Subcutaneous abdominal adipose tissue (tissue), 5 donors: ENCODE results near the gene KCTD2.
"Not testable (repeated sequence)": the region's sequence is repeated elsewhere in the genome, so short reads cannot be mapped to it uniquely, and the experiment has no call there.

Source experiments
- H3K27ac ChIP-seq: one replicate; pipeline ENCODE4 v1.7.0; 2013; ENCODE audit warnings: low read depth, mild to moderate bottlenecking, inconsistent platforms, low read length, moderate library complexity
- H3K27me3 ChIP-seq, 5 donors: one replicate each; pipeline ENCODE4 v1.7.0; 2013; ENCODE audit warnings: low read length in 5 of 5, inconsistent platforms in 1 of 5; ENCODE audit not compliant: control insufficient read depth in 5 of 5, insufficient read depth in 4 of 5
- H3K36me3 ChIP-seq, 5 donors: one replicate each; pipeline ENCODE4 v1.7.0; 2013; ENCODE audit warnings: low read length in 5 of 5; ENCODE audit not compliant: control insufficient read depth in 5 of 5, insufficient read depth in 5 of 5
- H3K4me1 ChIP-seq, 5 donors: one replicate each; pipeline ENCODE4 v1.7.0; 2013; ENCODE audit warnings: low read length in 5 of 5, mild to moderate bottlenecking in 3 of 5, moderate library complexity in 1 of 5; ENCODE audit not compliant: control insufficient read depth in 5 of 5, insufficient read depth in 5 of 5
- H3K4me3 ChIP-seq, 5 donors: one replicate each; pipeline ENCODE4 v1.7.0; 2013; ENCODE audit warnings: low read length in 5 of 5, low read depth in 1 of 5
- H3K9ac ChIP-seq, 5 donors: one replicate each; pipeline ENCODE4 v1.7.0; 2013; ENCODE audit warnings: low read length in 5 of 5, mild to moderate bottlenecking in 4 of 5, moderate library complexity in 3 of 5
- H3K9me3 ChIP-seq, 5 donors: one replicate each; pipeline ENCODE4 v1.7.0; 2013; ENCODE audit warnings: low read length in 5 of 5; ENCODE audit not compliant: control insufficient read depth in 5 of 5
- donor health status: healthy.
- donor health status: healthy.
- donor health status: healthy.
- donor health status: healthy.
- donor health status: healthy.

Gene KCTD2

GRCh38 chr17:75064460-75064859, 17.4 kb downstream of the KCTD2 start:
- no peak overlapping the region for H3K27ac ChIP-seq
- H3K27me3 ChIP-seq = no peaks in the 10 kb centered on the region
- H3K9ac ChIP-seq = no peak overlapping the region
- peaks cover 2 to 57% (median 47%) of the 10 kb centered on the region in 5 donors for H3K36me3 ChIP-seq
- H3K9me3 ChIP-seq = no peaks in the 10 kb centered on the region
- no peak overlapping the region for H3K4me3 ChIP-seq
- H3K4me1 ChIP-seq = peaks cover 4 to 9% (median 5%) of the 10 kb centered on the region in 5 donors

GRCh38 chr17:75064867-75065561, 18.0 kb downstream of the KCTD2 start:
- Histone ChIP-seq H3K27me3 (no peaks in the 10 kb centered on the region), H3K4me1 (peaks cover 0 to 4% (median 0%) of the 10 kb centered on the region in 5 donors), H3K9ac (no peak overlapping the region), H3K27ac (no peak overlapping the region), H3K9me3 (no peaks in the 10 kb centered on the region), H3K36me3 (peaks cover 2 to 52% (median 47%) of the 10 kb centered on the region in 5 donors), H3K4me3 (no peak overlapping the region)

- H3K9ac ChIP-seq = no peak overlapping the region
- no peaks in the 10 kb centered on the region for H3K4me1 ChIP-seq
- no peaks in the 10 kb centered on the region for H3K27me3 ChIP-seq
- no peak overlapping the region for H3K4me3 ChIP-seq
- H3K36me3 ChIP-seq = peaks cover 2 to 49% (median 45%) of the 10 kb centered on the region in 5 donors
- H3K27ac ChIP-seq = no peak overlapping the region
- no peaks in the 10 kb centered on the region for H3K9me3 ChIP-seq
These were observed 18.6 kb downstream of the KCTD2 start for GRCh38 chr17:75065562-75066151.

GRCh38 chr17:75067856-75068255, 20.8 kb downstream of the KCTD2 start:
- Histone ChIP-seq H3K27ac (no peak overlapping the region), H3K4me1 (no peaks in the 10 kb centered on the region), H3K9ac (no peak overlapping the region), H3K27me3 (no peaks in the 10 kb centered on the region), H3K36me3 (peaks cover 2 to 27% (median 26%) of the 10 kb centered on the region in 5 donors), H3K9me3 (no peaks in the 10 kb centered on the region), H3K4me3 (no peak overlapping the region)

GRCh38 chr17:75068750-75069149, 21.7 kb downstream of the KCTD2 start:
- Histone ChIP-seq H3K9me3 (no peaks in the 10 kb centered on the region), H3K36me3 (peaks cover 2 to 18% (median 17%) of the 10 kb centered on the region in 5 donors), H3K9ac (no peak overlapping the region), H3K27ac (no peak overlapping the region), H3K27me3 (no peaks in the 10 kb centered on the region), H3K4me3 (no peak overlapping the region), H3K4me1 (peaks cover 0 to 4% (median 1%) of the 10 kb centered on the region in 5 donors)

- Histone ChIP-seq H3K27ac (no peak overlapping the region), H3K9ac (no peak overlapping the region), H3K36me3 (peaks cover 0 to 8% (median 7%) of the 10 kb centered on the region in 5 donors), H3K27me3 (no peaks in the 10 kb centered on the region), H3K4me3 (no peak overlapping the region), H3K9me3 (no peaks in the 10 kb centered on the region), H3K4me1 (peaks cover 0 to 7% (median 5%) of the 10 kb centered on the region in 5 donors)
These were observed 22.8 kb downstream of the KCTD2 start for GRCh38 chr17:75069783-75070182.

GRCh38 chr17:75071478-75072271, 24.6 kb downstream of the KCTD2 start:
- not testable (repeated sequence) for H3K36me3 ChIP-seq, H3K27me3 ChIP-seq, H3K4me3 ChIP-seq, H3K27ac ChIP-seq, H3K9me3 ChIP-seq, H3K9ac ChIP-seq
- peaks cover 0 to 11% (median 5%) of the 10 kb centered on the region in 5 donors for H3K4me1 ChIP-seq

- not testable (repeated sequence) for H3K36me3 ChIP-seq, H3K9me3 ChIP-seq, H3K27ac ChIP-seq, H3K27me3 ChIP-seq, H3K4me3 ChIP-seq, H3K9ac ChIP-seq
- H3K4me1 ChIP-seq = peaks cover 0 to 21% (median 16%) of the 10 kb centered on the region in 5 donors
These were observed 25.9 kb downstream of the KCTD2 start for GRCh38 chr17:75072909-75073308.

GRCh38 chr17:75073618-75074047, 26.6 kb downstream of the KCTD2 start:
- H3K9ac ChIP-seq = no peak overlapping the region

GRCh38 chr17:75074532-75074931, 27.5 kb downstream of the KCTD2 start:
- H3K27ac ChIP-seq = no peak overlapping the region
- H3K9ac ChIP-seq = no peak overlapping the region
- no peaks in the 10 kb centered on the region for H3K9me3 ChIP-seq
- H3K4me3 ChIP-seq = no peak overlapping the region
- no peaks in the 10 kb centered on the region for H3K36me3 ChIP-seq
- H3K4me1 ChIP-seq = peaks cover 0 to 36% (median 32%) of the 10 kb centered on the region in 5 donors
- no peaks in the 10 kb centered on the region for H3K27me3 ChIP-seq

More at GRCh38 chr17:75073618-75074047, 26.6 kb downstream of the KCTD2 start:
- Histone ChIP-seq H3K4me1 (peaks cover 0 to 29% (median 23%) of the 10 kb centered on the region in 5 donors), H3K27ac (no peak overlapping the region), H3K4me3 (no peak overlapping the region), H3K36me3 (no peaks in the 10 kb centered on the region), H3K9me3 (no peaks in the 10 kb centered on the region), H3K27me3 (no peaks in the 10 kb centered on the region)
